HT-29 (cell line): ENCODE data around the gene CRIP3. TPM values are rescaled to one million over a fixed set of nuclear protein-coding genes. Genes with fewer than 3 reads are reported as not detected.

Experiments used
- DNase-seq: peaks from one replicate; pipeline ENCODE4 v3.0.0-alpha.2; 2015; ENCODE audit warnings: low spot score
- small RNA-seq: library from RNA; depleted of rRNA; stranded (forward); fragments of <200 nt; gene quantifications from one replicate; pipeline ENCODE3, GENCODE V24; 2014
- total RNA-seq: library from RNA; depleted of rRNA; stranded (reverse); fragments of >200 nt; shearing (Covaris generic); gene quantifications from 2 replicates; pipeline ENCODE4 v1.2.3, GENCODE V29; 2014; rRNA removed

Gene CRIP3
- total RNA-seq, 1 experiment from 2014 or later: not detected

- DNase-seq: no peak
Observed at GRCh38 chr6:43257367-43258145, 51.1 kb downstream of the CRIP3 start.

GRCh38 chr6:43256670-43257366 lies 51.8 kb downstream of the CRIP3 start:
- no peak for DNase-seq

Small RNAs within 50 kb of the gene (small RNA-seq; reads per million reads assigned to genes)
- not detected for gene RPL12P47

Other genes with a start within 250 kb of the CRIP3 start
- gene MRPL2, start 249.4 kb downstream of the CRIP3 start, total RNA-seq: 54.4 and 79.1 TPM in 2 replicates
- 47.6 and 58.8 TPM in 2 replicates for gene KLC4, start 249.2 kb downstream of the CRIP3 start, total RNA-seq
- 48.0 and 56.3 TPM in 2 replicates for gene PTK7, start 232.5 kb downstream of the CRIP3 start, total RNA-seq
- 49.2 and 57.4 TPM in 2 replicates for gene SRF, start 137.6 kb downstream of the CRIP3 start, total RNA-seq
- gene CUL9, start 126.6 kb downstream of the CRIP3 start, total RNA-seq: 13.5 and 17.2 TPM in 2 replicates
- gene DNPH1, start 79.3 kb downstream of the CRIP3 start, total RNA-seq: 125 and 130 TPM in 2 replicates
- gene TTBK1, start 65.3 kb downstream of the CRIP3 start, total RNA-seq: 0.73 and 0.79 TPM in 2 replicates
- not detected in 2 replicates for gene SLC22A7, start 10.6 kb downstream of the CRIP3 start, total RNA-seq
- gene ZNF318, start 60.8 kb upstream of the CRIP3 start, total RNA-seq: 4.6 and 4.7 TPM in 2 replicates
- gene ABCC10, start 118.7 kb upstream of the CRIP3 start, total RNA-seq: 18.6 and 18.8 TPM in 2 replicates
- 0.10 and 0.34 TPM in 2 replicates for gene DLK2, start 146.7 kb upstream of the CRIP3 start, total RNA-seq
- gene TJAP1, start 168.7 kb upstream of the CRIP3 start, total RNA-seq: 19.9 and 20.4 TPM in 2 replicates
- 1.4 and 2.0 TPM in 2 replicates for gene LRRC73, start 201.5 kb upstream of the CRIP3 start, total RNA-seq
- gene YIPF3, start 208.1 kb upstream of the CRIP3 start, total RNA-seq: 92.4 and 102 TPM in 2 replicates
- 42.4 and 56.0 TPM in 2 replicates for gene POLR1C, start 208.3 kb upstream of the CRIP3 start, total RNA-seq